Measurements from ENCODE around the gene SELE.

SELE gene

GRCh38 chr1:169733924-169734323 lies at the start of gene SELE:
SELE (minus strand) TSS chr1:169734079; CDS start chr1:169733612, 467 bp downstream.
- no peak for DNase-seq

GRCh38 chr1:169782596-169782995 lies 48.7 kb upstream of the SELE start:
- DNase-seq: no peak

GRCh38 chr1:169779970-169780369 lies 46.1 kb upstream of the SELE start:
- no peak for DNase-seq

GRCh38 chr1:169779150-169779549 lies 45.3 kb upstream of the SELE start:
- DNase-seq: no peak

GRCh38 chr1:169776440-169776839 lies 42.6 kb upstream of the SELE start:
- DNase-seq: no peak

GRCh38 chr1:169768161-169768560 lies 34.3 kb upstream of the SELE start:
- no peak for DNase-seq

- no peak for DNase-seq
Observed at GRCh38 chr1:169765580-169766331, 31.9 kb upstream of the SELE start.

GRCh38 chr1:169764919-169765318 lies 31.0 kb upstream of the SELE start:
- DNase-seq: no peak

- DNase-seq: no peak
Observed at GRCh38 chr1:169762699-169763098, 28.8 kb upstream of the SELE start.

GRCh38 chr1:169759038-169759437 lies 25.2 kb upstream of the SELE start:
- no peak for DNase-seq

- DNase-seq: no peak
Observed at GRCh38 chr1:169753549-169753948, 19.7 kb upstream of the SELE start.

- no peak for DNase-seq
Observed at GRCh38 chr1:169750041-169750440, 16.2 kb upstream of the SELE start.

GRCh38 chr1:169746550-169746949 lies 12.7 kb upstream of the SELE start:
- DNase-seq: no peak

GRCh38 chr1:169745015-169745861 lies 11.4 kb upstream of the SELE start:
- DNase-seq: no peak

GRCh38 chr1:169741666-169742394 lies 8.0 kb upstream of the SELE start:
- DNase-seq: no peak

GRCh38 chr1:169739980-169740379 lies 6.1 kb upstream of the SELE start:
- no peak for DNase-seq

- no peak for DNase-seq
Observed at GRCh38 chr1:169731446-169731845, 2.4 kb downstream of the SELE start.

GRCh38 chr1:169729991-169730390 lies 3.9 kb downstream of the SELE start:
- DNase-seq: no peak

- DNase-seq: no peak
Observed at GRCh38 chr1:169727307-169727706, 6.6 kb downstream of the SELE start.

- DNase-seq: no peak
Observed at GRCh38 chr1:169726851-169727250, 7.0 kb downstream of the SELE start.

- DNase-seq: no peak
Observed at GRCh38 chr1:169725930-169726329, 7.9 kb downstream of the SELE start.

GRCh38 chr1:169724168-169724567 lies 9.7 kb downstream of the SELE start:
- DNase-seq: no peak

GRCh38 chr1:169723763-169724162 lies 10.1 kb downstream of the SELE start:
- DNase-seq: no peak

All from CD4-positive, alpha-beta T cell treated with Interleukin-6 for 4 hours (primary cell).